Duodenal mucosa (tissue), 2 donors: ENCODE data around the gene ZNF500.
A peak's percentile ranks its signal among the peaks of the same experiment; 100 is the strongest.
"Not testable (repeated sequence)": the region's sequence is repeated elsewhere in the genome, so short reads cannot be mapped to it uniquely, and the experiment has no call there.

Experiments used
- H3K27ac ChIP-seq: one replicate; pipeline ENCODE4 v1.7.0; 2013; ENCODE audit warnings: low read depth, low read length
- H3K27me3 ChIP-seq, 2 donors: one replicate each; pipeline ENCODE4 v1.7.0; 2013; ENCODE audit warnings: low read length in 2 of 2, control low read depth in 1 of 2; ENCODE audit not compliant: insufficient read depth in 2 of 2, control insufficient read depth in 1 of 2
- H3K36me3 ChIP-seq, 2 donors: one replicate each; pipeline ENCODE4 v1.7.0; 2013; ENCODE audit warnings: low read length in 2 of 2, control low read depth in 1 of 2; ENCODE audit not compliant: insufficient read depth in 2 of 2, control insufficient read depth in 1 of 2
- H3K4me1 ChIP-seq, 2 donors: one replicate each; pipeline ENCODE4 v1.7.0; 2013; ENCODE audit warnings: low read length in 2 of 2, control low read depth in 1 of 2; ENCODE audit not compliant: insufficient read depth in 2 of 2, control insufficient read depth in 1 of 2
- H3K4me3 ChIP-seq, 2 donors: one replicate each; pipeline ENCODE4 v1.7.0; 2013; ENCODE audit warnings: low read length in 2 of 2, low read depth in 1 of 2
- H3K9ac ChIP-seq, 2 donors: one replicate each; pipeline ENCODE4 v1.7.0; 2013; ENCODE audit warnings: low read length in 2 of 2, low read depth in 1 of 2
- H3K9me3 ChIP-seq, 2 donors: one replicate each; pipeline ENCODE4 v1.7.0; 2013; ENCODE audit warnings: low read length in 2 of 2, control low read depth in 1 of 2; ENCODE audit not compliant: control insufficient read depth in 1 of 2

Gene ZNF500

DNA sequence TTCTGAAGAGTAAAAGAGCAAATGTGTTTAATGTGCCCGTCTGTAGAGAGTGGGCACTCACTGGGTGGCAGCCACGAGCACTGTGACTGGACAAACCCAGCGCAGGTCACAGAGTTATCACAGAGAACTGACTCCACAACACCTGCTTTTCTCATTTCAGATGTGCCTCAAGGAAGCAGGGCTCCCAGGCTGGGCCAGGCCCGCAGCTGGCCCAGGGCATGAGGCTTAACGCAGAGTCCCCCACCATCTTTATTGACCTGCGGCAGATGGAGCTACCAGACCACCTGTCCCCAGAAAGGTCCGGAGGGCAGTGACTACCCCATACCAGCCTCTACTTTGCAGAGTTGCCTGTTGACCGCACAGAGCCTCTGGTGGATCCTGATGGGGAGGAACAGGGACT lies 20.7 kb downstream of the ZNF500 start:
- Histone ChIP-seq H3K27ac (no peak overlapping the region), H3K9ac (no peak overlapping the region), H3K27me3 (no peaks in the 10 kb centered on the region), H3K36me3 (peaks cover 2 to 6% of the 10 kb centered on the region in 2 donors), H3K9me3 (no peaks in the 10 kb centered on the region), H3K4me1 (peaks cover 6 to 7% of the 10 kb centered on the region in 2 donors), H3K4me3 (no peak overlapping the region)

DNA sequence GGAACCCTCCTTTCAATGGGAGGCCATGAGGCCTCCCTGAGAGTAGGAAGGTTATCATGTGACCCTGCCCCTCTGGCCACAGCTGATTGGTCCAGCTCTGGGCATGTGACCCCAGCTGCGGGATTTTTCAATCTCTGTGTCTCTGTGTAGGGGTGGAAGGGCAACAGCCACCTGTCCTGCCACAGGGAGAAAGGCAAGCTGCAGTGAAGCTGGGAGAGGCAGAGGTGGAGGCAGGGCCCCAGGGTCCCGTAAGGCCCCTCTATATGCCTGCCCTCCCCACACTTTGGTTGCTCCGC lies 21.7 kb downstream of the ZNF500 start:
- H3K27ac ChIP-seq = no peak overlapping the region
- H3K36me3 ChIP-seq = no peaks in the 10 kb centered on the region
- H3K4me3 ChIP-seq = no peak overlapping the region
- peaks cover 6 to 7% of the 10 kb centered on the region in 2 donors for H3K4me1 ChIP-seq
- no peak overlapping the region for H3K9ac ChIP-seq
- H3K27me3 ChIP-seq = no peaks in the 10 kb centered on the region
- no peaks in the 10 kb centered on the region for H3K9me3 ChIP-seq

DNA sequence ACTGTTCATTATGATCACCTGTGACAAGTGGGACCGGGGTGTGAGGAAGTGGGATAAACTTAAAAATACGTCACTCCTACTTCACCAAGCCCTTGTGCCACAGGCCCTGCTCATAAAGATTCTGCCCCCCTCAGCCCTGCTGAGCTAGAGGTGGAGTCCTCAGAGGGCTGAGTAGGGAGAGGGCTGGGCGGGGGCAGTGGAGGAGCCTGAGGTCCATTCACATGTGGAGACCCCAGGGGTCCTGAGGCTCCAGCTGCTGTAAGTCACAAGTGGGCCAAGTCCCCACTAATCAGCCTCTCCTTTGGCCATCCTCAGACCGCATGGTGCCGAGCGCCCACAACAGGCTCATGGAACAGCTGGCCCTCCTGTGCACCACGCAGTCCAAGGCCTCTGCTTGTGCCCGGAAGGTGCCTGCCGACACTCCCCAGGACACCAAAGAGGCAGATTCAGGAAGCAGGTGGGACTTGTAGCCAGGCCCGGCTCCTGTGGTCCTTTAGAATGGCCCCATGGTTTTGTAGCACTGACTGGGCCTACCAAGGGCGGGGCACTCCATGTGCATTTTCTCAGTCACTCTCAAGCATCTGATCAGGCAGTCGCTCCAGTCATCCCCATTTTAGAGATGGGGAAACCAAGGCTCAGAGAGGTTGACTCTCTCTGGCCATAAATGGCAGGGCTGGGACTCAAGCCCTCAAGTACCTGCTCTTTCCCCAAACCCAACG lies 22.2 kb downstream of the ZNF500 start:
- H3K4me1 ChIP-seq = peaks cover 6 to 7% of the 10 kb centered on the region in 2 donors
- H3K27me3 ChIP-seq = no peaks in the 10 kb centered on the region
- no peak overlapping the region for H3K27ac ChIP-seq
- no peaks in the 10 kb centered on the region for H3K9me3 ChIP-seq
- no peaks in the 10 kb centered on the region for H3K36me3 ChIP-seq
- H3K9ac ChIP-seq = no peak overlapping the region
- no peak overlapping the region for H3K4me3 ChIP-seq

DNA sequence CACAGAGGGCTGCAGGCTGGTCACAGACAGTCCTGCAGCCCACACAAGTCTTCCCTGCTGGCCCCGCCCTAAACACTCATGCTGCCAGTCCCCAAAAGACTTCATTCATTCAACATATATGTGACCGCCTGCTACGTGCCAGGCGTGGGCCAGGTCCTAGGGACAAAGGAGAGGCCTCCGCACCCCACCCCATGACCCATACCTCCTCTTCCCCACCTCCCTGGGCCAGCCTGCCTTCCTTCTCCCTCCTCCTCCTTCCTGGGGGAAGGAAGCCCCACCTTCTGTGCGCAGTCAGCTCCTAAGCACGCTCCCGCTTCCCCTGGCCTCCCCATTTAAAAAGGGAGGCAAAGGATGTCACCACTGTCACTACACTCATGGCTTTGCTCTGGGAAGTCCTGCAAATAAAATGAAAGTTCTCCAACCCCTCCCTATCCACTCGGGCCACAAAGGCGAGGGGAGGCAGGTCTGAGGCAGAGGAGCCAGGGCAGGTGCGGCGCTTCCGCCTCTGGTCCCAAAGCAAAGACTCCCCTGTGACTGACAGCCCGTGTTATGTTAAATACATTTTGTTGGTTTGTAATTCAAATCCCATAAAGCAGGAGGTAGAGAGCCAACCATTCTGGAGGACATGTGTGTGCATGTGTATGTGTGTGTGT lies 23.6 kb downstream of the ZNF500 start:
- Histone ChIP-seq H3K27ac (no peak overlapping the region), H3K9ac (peak overlapping the region; percentile 12 to 47), H3K27me3 (no peaks in the 10 kb centered on the region), H3K36me3 (no peaks in the 10 kb centered on the region), H3K4me3 (peak overlapping the region; percentile 60 to 70), H3K9me3 (no peaks in the 10 kb centered on the region), H3K4me1 (peaks cover 6 to 7% of the 10 kb centered on the region in 2 donors)

DNA sequence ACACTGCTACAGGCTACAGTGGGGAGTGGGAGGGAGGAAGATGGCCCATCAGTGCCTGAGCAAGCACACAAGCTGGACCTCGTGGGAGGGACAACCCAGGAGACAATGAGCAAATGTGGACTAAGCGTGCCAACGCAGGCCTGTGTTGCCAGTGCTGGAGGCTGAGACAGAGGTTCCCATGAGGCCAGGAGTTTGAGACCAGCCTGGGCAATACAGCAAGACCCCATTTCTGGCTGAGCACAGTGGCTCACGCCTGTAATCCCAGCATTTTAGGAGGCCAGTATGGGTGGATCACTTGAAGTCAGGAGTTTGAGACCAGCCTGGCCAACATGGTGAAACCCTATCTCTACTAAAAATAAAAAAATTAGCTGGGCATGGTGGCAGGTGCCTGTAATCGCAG lies 28.6 kb downstream of the ZNF500 start:
- H3K9ac ChIP-seq, H3K36me3 ChIP-seq, H3K27me3 ChIP-seq, H3K9me3 ChIP-seq, H3K27ac ChIP-seq, H3K4me3 ChIP-seq: not testable (repeated sequence)
- H3K4me1 ChIP-seq = peaks cover 12 to 16% of the 10 kb centered on the region in 2 donors

DNA sequence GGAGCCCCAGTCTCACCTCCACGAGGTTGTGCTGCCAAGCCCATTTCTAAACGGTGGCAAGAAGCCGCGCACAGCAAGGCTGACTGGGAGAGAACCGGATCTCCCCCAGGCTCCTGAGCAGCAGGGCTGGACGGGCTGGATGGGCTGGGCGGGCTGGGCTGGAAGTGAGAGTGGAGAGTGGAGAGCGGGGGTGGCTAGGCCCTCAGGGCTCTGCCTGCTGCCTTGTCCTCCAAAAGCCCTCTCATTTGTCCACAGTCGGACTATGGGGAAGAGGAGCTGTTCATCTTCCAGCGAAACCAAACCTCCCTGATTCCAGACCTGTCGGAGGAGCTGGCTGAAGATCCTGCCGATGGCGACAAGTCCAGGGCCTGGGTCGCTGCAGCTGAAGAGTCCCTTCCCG lies 29.4 kb downstream of the ZNF500 start:
- H3K4me1 ChIP-seq = peaks cover 5 to 13% of the 10 kb centered on the region in 2 donors
- H3K27me3 ChIP-seq = no peaks in the 10 kb centered on the region
- no peaks in the 10 kb centered on the region for H3K36me3 ChIP-seq
- no peak overlapping the region for H3K9ac ChIP-seq
- H3K4me3 ChIP-seq = no peak overlapping the region
- no peak overlapping the region for H3K27ac ChIP-seq
- no peaks in the 10 kb centered on the region for H3K9me3 ChIP-seq

DNA sequence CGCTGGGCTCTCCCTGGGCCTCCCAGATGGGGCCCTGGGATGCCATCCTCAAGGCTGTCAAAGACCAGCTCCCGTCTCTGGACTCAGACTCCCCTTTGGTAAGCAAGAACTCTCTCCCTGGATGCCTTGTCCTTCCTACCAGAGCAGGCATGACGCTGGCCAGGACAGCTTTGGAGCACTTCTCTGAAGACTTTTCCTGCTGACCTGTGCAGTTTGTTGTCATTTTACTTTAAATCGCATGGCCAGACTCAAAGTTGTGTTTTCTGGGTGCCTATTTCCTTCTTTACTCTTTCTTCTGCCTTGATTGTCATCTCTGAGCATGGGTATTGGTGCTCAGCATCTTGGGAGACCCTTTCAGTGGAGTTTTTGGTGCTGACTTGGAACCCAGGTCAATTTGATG lies 30.4 kb downstream of the ZNF500 start:
- Histone ChIP-seq H3K27me3 (no peaks in the 10 kb centered on the region), H3K4me1 (peaks cover 5 to 13% of the 10 kb centered on the region in 2 donors), H3K27ac (no peak overlapping the region), H3K36me3 (no peaks in the 10 kb centered on the region), H3K9me3 (no peaks in the 10 kb centered on the region), H3K9ac (no peak overlapping the region), H3K4me3 (no peak overlapping the region)

DNA sequence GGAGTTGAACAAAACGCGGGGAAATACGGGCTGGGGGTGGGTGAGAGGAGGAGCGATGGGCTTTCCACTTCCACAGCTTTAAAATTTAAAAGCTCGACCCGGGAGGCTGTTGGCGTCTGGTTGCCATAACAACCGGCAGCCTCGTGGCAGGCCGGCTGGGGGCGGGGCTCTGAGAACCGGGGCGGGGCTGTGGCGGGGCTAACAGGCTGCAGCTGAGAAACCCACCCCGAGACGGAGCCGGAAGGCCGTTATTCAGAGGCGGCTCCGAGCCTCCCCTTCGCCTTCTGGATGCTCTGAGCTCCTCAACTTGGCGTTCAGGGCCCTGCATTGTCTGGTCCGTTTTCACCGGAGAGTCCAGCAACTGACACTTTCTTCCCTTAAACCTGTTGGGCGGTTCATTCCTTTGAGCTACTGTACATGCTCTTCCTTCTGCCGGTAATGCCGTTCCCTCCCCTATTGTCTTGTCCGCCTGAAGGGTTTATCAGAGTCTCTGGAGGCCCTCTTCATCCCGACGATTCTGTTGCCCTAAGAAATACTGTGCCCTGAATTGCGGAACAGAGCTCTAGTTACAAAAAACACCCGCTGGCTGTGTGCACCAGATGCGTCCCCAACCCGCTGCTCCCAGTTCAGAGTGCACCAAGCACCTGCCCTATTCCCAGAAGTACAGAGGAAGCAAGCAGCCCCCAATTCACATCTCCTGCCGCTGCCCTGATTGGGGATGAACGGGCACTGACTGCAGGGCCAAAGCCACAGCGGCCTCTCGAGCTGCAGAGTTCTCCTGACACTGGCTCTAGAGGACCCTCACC lies 32.0 kb downstream of the ZNF500 start:
- Histone ChIP-seq H3K9ac (peak overlapping the region; percentile 54 to 65), H3K4me3 (peak overlapping the region; percentile 94 to 95), H3K9me3 (no peaks in the 10 kb centered on the region), H3K27me3 (no peaks in the 10 kb centered on the region), H3K36me3 (peaks cover 2 to 9% of the 10 kb centered on the region in 2 donors), H3K4me1 (peaks cover 5 to 13% of the 10 kb centered on the region in 2 donors), H3K27ac (peak overlapping the region; percentile 68)

DNA sequence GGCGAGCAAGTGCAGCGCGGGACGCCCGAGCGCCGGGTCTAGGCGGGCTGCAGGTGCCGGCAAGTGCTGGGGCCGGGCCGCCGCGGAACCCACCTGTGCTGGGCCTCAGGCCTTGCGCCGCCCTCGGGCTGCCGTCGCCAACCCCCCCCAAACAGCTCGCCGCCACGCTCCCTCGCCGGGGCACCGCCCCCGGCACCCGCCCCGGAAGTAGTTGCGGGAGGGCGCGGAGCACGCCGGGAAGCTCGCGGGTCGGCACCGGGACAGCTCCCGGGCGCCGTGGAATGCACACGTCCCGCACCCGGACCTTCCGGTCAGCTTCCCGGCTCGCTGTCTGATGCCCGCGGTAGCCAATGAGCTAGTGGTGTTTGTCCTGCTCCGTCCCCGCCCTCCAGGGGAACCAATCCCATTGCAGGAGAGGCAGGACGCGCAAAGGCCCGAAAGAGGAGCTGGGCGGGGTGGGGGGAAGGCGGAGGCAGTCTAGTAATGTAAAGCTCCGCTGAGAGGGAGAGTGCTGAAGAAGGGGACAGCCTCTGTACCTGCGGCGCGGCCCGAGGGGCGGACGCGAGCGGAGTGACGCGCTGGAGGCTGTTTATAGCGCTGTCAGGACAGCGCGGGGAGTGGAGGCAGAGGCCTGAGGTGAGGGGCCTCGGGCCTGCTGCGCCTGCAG lies 32.8 kb downstream of the ZNF500 start, which contains the start of the genes ANKS3 and DNAAF8:
Gene ANKS3 (minus strand): TSS at position 209 of the 667 bp plus-strand sequence. CDS start 4,122 bp downstream, outside the sequence.
Gene DNAAF8 (plus strand): TSS at position 475 of the 667 bp plus-strand sequence. CDS start 1,978 bp downstream, outside the sequence.
- H3K9me3 ChIP-seq = no peaks in the 10 kb centered on the region
- H3K36me3 ChIP-seq = peaks cover 6 to 15% of the 10 kb centered on the region in 2 donors
- peaks cover 5 to 13% of the 10 kb centered on the region in 2 donors for H3K4me1 ChIP-seq
- H3K27ac ChIP-seq = peak within 1 kb of the TSS; percentile 68
- peak within 1 kb of the TSS; percentile 70 to 83 for H3K9ac ChIP-seq
- H3K27me3 ChIP-seq = no peaks in the 10 kb centered on the region
- H3K4me3 ChIP-seq = peak within 1 kb of the TSS; percentile 94 to 95
